ENCODE results near the gene SAMD4A.

SAMD4A gene

DNA sequence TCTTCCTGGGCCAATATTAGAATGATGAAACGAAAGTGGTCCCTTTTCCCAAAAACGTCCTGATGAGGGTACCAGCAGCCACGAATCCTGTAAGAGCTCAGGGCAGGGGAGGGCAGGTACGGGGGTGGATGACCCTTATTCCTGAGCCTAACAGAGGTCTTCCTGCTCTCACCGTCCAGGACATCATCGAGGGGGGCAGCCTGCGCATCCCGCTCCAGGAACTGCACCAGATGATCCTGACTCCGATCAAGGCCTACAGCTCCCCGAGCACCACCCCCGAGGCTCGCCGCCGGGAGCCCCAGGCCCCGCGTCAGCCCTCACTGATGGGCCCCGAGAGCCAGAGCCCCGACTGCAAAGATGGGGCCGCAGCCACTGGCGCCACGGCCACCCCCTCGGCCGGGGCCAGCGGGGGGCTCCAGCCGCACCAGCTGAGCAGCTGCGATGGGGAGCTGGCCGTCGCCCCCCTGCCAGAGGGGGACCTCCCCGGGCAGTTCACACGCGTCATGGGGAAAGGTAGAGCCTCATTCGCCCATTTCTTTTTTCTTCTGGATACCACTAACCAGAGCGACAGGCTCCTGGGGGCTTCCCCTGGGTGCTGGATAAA lies 193.2 kb downstream of the SAMD4A start:
- in situ Hi-C loops (cut with HindIII; ENCODE audit: low sequenced_read_pairs) = no loop called here
- no peak overlapping the region for H3K4me3 ChIP-seq (ENCODE audit: low read depth, low read length)
- TF ChIP-seq, protein P1, sequence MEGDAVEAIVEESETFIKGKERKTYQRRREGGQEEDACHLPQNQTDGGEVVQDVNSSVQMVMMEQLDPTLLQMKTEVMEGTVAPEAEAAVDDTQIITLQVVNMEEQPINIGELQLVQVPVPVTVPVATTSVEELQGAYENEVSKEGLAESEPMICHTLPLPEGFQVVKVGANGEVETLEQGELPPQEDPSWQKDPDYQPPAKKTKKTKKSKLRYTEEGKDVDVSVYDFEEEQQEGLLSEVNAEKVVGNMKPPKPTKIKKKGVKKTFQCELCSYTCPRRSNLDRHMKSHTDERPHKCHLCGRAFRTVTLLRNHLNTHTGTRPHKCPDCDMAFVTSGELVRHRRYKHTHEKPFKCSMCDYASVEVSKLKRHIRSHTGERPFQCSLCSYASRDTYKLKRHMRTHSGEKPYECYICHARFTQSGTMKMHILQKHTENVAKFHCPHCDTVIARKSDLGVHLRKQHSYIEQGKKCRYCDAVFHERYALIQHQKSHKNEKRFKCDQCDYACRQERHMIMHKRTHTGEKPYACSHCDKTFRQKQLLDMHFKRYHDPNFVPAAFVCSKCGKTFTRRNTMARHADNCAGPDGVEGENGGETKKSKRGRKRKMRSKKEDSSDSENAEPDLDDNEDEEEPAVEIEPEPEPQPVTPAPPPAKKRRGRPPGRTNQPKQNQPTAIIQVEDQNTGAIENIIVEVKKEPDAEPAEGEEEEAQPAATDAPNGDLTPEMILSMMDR (IDR thresholded peaks at IDR 0.05; ENCODE audit: low read depth, low read length, missing control alignments) = no peak
- no peak for DNase-seq (ENCODE audit: low read depth)

DNA sequence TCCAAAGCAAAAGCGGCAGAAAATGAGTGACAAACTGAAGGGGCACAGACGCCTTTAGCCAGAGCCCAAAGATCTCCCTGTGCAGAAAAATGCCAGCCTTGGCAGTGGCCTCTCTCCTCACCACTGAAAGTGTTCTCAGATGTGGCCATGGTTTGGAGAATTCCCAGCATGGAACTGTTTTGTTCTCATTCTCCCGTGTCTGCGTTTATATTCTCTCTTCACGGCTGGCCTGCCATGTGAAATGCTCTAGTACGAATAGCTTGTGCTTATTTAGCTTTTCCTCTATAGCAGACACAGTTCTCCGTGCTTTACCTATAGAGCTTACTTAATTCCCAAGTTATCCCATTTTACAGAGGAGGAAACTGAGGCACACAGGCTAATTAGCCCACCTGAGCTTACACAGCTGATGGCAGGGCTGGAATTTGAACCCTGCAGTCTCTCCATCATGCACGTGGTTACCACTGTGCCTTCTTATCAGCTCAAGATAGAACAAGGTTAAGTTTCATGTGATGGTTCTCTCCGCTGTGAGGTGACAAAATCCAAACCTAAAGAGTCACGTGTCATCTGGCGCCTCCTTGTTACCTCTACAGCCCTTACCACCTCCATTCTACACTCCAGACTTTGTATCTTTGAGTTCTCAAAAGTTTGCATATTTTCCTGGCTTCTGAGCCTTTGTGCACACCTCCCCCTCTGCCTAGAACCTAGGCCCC lies 194.1 kb downstream of the SAMD4A start:
- no peak overlapping the region for H3K4me3 ChIP-seq (ENCODE audit: low read depth, low read length)
- no peak for DNase-seq (ENCODE audit: low read depth)
- TF ChIP-seq, protein P1 (IDR thresholded peaks at IDR 0.05; ENCODE audit: low read depth, low read length, missing control alignments) = no peak
- in situ Hi-C loops (cut with HindIII; ENCODE audit: low sequenced_read_pairs) = no loop called here

DNA sequence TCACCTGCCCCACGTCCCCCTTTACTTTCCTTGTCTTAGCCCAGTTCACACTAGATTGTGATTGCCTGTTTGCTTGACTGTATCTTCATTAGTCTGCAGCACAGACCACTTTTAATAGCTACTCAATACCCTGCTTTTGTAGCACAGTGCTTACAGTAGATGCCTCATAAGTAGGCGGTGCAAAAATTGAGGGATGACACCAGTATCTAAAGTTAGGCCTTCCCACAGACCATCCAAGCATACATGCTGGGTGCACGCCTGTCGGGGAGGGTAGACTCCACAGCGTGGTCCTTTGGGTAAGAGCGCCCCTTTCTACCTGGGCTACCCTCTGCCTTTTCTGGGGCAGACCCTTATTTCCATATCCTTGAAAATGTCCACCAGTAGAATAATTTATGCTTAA lies 194.9 kb downstream of the SAMD4A start:
- no peak overlapping the region for H3K4me3 ChIP-seq (ENCODE audit: low read depth, low read length)
- in situ Hi-C loops (cut with HindIII; ENCODE audit: low sequenced_read_pairs) = no loop called here
- TF ChIP-seq, protein P1 (IDR thresholded peaks at IDR 0.05; ENCODE audit: low read depth, low read length, missing control alignments) = no peak
- no peak for DNase-seq (ENCODE audit: low read depth)

DNA sequence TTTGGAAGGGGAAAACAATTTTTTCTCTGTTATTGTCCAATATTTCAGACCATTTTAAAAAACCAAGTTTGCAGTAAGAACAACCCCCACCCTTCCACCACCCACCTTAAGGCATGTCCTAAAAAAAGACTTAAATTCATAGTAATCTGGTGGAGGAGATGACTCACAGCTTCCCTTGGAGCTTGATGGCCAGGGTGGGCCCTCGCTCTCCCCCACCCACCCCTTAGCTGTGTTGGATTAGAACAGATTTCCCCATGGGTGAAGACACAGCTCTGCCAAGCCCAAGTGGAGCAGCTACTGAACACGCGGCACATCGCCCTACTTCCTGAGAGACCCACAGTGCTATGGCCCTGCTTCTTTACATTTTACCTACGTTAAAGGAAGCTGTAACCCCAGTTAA lies 195.4 kb downstream of the SAMD4A start:
- no peak overlapping the region for H3K4me3 ChIP-seq (ENCODE audit: low read depth, low read length)
- no peak for DNase-seq (ENCODE audit: low read depth)
- in situ Hi-C loops (cut with HindIII; ENCODE audit: low sequenced_read_pairs) = no loop called here
- TF ChIP-seq, protein P1 (IDR thresholded peaks at IDR 0.05; ENCODE audit: low read depth, low read length, missing control alignments) = no peak

DNA sequence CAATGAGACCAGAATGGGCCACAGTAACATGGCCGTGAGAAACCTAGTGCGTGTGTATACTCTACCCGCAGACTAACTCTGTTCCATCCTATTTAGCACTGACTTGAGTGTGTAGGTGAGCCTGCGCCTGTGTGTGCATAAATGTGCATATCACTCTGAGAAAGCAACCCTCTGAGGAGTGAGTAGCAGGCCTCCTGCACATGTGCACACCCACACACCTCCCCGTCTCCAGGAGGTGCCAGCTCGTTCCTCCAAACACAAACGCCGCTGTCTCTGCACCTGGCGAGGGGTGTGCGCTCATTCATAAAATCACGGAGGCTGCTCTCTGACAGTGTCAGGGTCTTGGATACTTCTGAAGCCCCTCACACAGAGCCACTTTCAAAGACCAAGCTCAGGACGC lies 196.8 kb downstream of the SAMD4A start:
- DNase-seq (ENCODE audit: low read depth) = no peak
- H3K4me3 ChIP-seq (ENCODE audit: low read depth, low read length) = no peak overlapping the region
- in situ Hi-C loops (cut with HindIII; ENCODE audit: low sequenced_read_pairs) = no loop called here
- TF ChIP-seq, protein P1 (IDR thresholded peaks at IDR 0.05; ENCODE audit: low read depth, low read length, missing control alignments) = no peak

DNA sequence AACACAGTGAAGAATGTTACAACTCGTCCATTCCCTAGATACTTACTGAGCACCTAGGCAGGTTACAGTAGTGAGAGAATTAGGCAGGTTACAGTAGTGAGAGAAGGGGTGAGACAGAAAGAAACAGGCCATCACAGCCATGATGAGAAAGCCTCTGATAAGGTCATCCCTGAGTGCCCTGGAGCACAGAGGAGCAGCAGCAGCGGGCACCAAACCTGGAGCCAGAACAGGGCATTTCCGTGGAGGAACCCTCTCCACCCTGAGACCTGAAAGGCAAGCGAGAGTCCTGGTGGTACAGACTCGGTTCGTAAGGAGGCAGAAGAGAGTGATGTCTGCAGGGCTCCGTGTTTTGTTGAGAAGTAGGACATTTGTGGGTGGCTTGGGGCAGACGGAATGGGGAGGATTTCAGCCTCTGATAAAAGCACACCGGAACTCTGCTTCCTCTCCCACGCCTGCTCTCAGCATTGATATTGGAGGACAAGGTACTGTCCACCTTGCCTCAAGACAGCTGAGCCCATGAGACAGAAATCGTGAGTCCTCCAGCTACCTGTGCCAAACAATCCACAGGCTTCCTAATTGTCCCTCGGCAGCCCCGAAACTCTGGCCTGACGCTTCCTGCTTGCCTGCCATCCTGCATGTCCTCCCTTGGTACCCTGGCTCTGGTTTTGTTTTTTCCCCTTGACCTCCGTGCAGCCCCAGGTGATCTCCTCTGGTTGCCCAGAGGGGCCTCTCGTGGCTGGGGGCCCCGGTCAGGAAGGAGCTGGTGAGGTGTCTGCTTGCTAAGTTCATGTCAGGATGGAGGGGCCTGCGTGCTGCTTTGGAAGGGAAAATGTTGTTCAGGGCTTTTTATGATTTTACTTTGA lies 199.6 kb downstream of the SAMD4A start:
- no peak for DNase-seq (ENCODE audit: low read depth)
- in situ Hi-C loops (cut with HindIII; ENCODE audit: low sequenced_read_pairs) = no loop called here
- TF ChIP-seq, protein P1 (IDR thresholded peaks at IDR 0.05; ENCODE audit: low read depth, low read length, missing control alignments) = no peak
- H3K4me3 ChIP-seq (ENCODE audit: low read depth, low read length) = no peak overlapping the region
